ENCODE results near the gene USP40. TPM values are rescaled to one million over a fixed set of nuclear protein-coding genes. Genes with fewer than 3 reads are reported as not detected.

Gene USP40
- total RNA-seq, 3 donors from 2014 or later = 30.6 to 32.7 (median 31.2) TPM

- ATAC-seq (peak; percentile 50), DNase-seq (peak in 2 of 3 donors; percentile 48 to 51)
- TF ChIP-seq, protein P1, sequence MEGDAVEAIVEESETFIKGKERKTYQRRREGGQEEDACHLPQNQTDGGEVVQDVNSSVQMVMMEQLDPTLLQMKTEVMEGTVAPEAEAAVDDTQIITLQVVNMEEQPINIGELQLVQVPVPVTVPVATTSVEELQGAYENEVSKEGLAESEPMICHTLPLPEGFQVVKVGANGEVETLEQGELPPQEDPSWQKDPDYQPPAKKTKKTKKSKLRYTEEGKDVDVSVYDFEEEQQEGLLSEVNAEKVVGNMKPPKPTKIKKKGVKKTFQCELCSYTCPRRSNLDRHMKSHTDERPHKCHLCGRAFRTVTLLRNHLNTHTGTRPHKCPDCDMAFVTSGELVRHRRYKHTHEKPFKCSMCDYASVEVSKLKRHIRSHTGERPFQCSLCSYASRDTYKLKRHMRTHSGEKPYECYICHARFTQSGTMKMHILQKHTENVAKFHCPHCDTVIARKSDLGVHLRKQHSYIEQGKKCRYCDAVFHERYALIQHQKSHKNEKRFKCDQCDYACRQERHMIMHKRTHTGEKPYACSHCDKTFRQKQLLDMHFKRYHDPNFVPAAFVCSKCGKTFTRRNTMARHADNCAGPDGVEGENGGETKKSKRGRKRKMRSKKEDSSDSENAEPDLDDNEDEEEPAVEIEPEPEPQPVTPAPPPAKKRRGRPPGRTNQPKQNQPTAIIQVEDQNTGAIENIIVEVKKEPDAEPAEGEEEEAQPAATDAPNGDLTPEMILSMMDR (IDR thresholded peaks at IDR 0.05) = no peak
- Histone ChIP-seq H3K36me3 (ENCODE audit: low read depth) (no peaks in the 10 kb centered on the region), H3K4me1 (ENCODE audit: low read depth) (no peaks in the 10 kb centered on the region), H3K4me3 (no peak overlapping the region), H3K9me3 (no peaks in the 10 kb centered on the region)
- intact Hi-C loops (cut with DNase I, micrococcal nuclease) = loop anchor here (5.0 to 10.0 kb wide), 2 partner anchors 94 to 102 kb away; partner anchors contain the start of gene DGKD (in 1 of the 2)
Observed at GRCh38 chr2:233449081-233449901, 117.3 kb downstream of the USP40 start.

GRCh38 chr2:233448575-233448974 is 118.0 kb downstream of the USP40 start:
- TF ChIP-seq, protein P1 (IDR thresholded peaks at IDR 0.05) = no peak
- ATAC-seq (no peak), DNase-seq (no peak)
- H3K9me3 ChIP-seq = no peaks in the 10 kb centered on the region
- no peaks in the 10 kb centered on the region for H3K4me1 ChIP-seq (ENCODE audit: low read depth)
- intact Hi-C loops (cut with DNase I, micrococcal nuclease) = loop anchor here (5.0 to 10.0 kb wide), 2 partner anchors 94 to 101 kb away; partner anchors contain the start of gene DGKD (in 1 of the 2)
- H3K36me3 ChIP-seq (ENCODE audit: low read depth) = no peaks in the 10 kb centered on the region
- H3K4me3 ChIP-seq = no peak overlapping the region

- H3K4me1 ChIP-seq (ENCODE audit: low read depth) = no peaks in the 10 kb centered on the region
Observed at GRCh38 chr2:233448220-233448559, 118.4 kb downstream of the USP40 start.

GRCh38 chr2:233447506-233448219 is 118.9 kb downstream of the USP40 start:
- intact Hi-C loops (cut with DNase I, micrococcal nuclease) = loop anchor here (5.0 to 10.0 kb wide), 2 partner anchors 93 to 100 kb away; partner anchors contain the start of gene DGKD (in 1 of the 2)
- Histone ChIP-seq H3K4me1 (ENCODE audit: low read depth) (no peaks in the 10 kb centered on the region), H3K36me3 (ENCODE audit: low read depth) (no peaks in the 10 kb centered on the region), H3K9me3 (no peaks in the 10 kb centered on the region), H3K4me3 (no peak overlapping the region)
- no peak for ATAC-seq
- TF ChIP-seq, protein P1 (IDR thresholded peaks at IDR 0.05) = no peak
- DNase-seq = peak in 1 of 3 donors; percentile 14

More at GRCh38 chr2:233448220-233448559, 118.4 kb downstream of the USP40 start:
- ATAC-seq (no peak), DNase-seq (peak in 1 of 3 donors; percentile 24)
- TF ChIP-seq, protein P1 (IDR thresholded peaks at IDR 0.05) = no peak
- H3K9me3 ChIP-seq = no peaks in the 10 kb centered on the region
- H3K4me3 ChIP-seq = no peak overlapping the region
- no peaks in the 10 kb centered on the region for H3K36me3 ChIP-seq (ENCODE audit: low read depth)
- intact Hi-C loops (cut with DNase I, micrococcal nuclease) = loop anchor here (5.0 to 10.0 kb wide), 2 partner anchors 93 to 101 kb away; partner anchors contain the start of gene DGKD (in 1 of the 2)

DNA sequence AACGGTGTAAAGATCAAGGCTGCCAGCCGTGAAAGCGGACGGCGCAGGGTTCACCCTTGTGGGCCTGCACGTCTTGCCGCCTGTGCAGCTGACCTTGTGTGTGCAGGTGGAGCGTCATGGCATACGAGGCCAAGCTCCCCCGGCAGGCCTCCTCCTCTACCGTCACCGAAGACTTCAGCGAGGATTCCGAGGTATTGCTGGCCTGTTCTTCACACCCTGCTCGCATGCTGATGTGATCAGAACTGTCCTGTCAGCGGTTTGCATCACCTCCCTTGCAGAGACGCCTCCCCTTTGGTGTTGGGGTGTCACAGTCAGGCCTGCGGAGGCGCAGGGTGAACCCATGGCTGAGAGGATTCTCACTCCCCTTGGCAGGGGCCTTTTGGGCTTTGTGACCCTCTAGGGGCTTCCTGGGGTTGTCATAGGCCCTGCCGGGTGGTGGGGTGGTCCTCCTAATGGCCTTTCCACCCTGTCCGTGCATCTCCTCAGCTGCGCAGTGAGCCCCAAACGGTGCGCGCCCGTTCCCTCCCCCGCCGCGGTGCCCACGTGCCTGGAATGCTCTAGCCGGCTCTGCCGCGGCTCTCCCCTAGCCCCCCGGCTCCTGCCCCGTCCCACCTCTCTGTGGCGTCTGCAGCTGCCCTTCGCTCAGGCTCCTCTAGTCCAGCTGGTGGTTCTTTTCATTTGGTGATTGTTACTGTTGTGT is 119.8 kb downstream of the USP40 start:
- ATAC-seq (no peak), DNase-seq (peak in 1 of 3 donors; percentile 19)
- intact Hi-C loops (cut with DNase I, micrococcal nuclease) = loop anchor here (5.0 to 10.0 kb wide), 2 partner anchors 92 to 99 kb away; partner anchors contain the start of gene DGKD (in 1 of the 2)
- Histone ChIP-seq H3K36me3 (ENCODE audit: low read depth) (no peaks in the 10 kb centered on the region), H3K4me3 (no peak overlapping the region), H3K4me1 (ENCODE audit: low read depth) (no peaks in the 10 kb centered on the region), H3K9me3 (no peaks in the 10 kb centered on the region)
- TF ChIP-seq, protein P1 (IDR thresholded peaks at IDR 0.05) = no peak

All from mucosa of descending colon (tissue), 3 donors.